Activated effector memory CD4-positive, alpha-beta T cell treated with anti-CD3 and anti-CD28 coated beads, Interleukin-2, amount 50 U/mL, for 16 hours (primary cell): Measurements from ENCODE around the gene DMRTC1B.
"Not testable (repeated sequence)": the region's sequence is repeated elsewhere in the genome, so short reads cannot be mapped to it uniquely, and the experiment has no call there.

Experiments used
- DNase-seq: peaks from one replicate; pipeline ENCODE4 v3.0.0-alpha.2; 2020

The DMRTC1B gene

GRCh38 chrX:72776653-72777466 is at the start of gene DMRTC1B:
Gene DMRTC1B (plus strand): TSS chrX:72776890. CDS start chrX:72845136, 68,246 bp downstream.
- not testable (repeated sequence) for DNase-seq

- DNase-seq, result no peak
These were observed 48.8 kb upstream of the DMRTC1B start for GRCh38 chrX:72727846-72728245.

- DNase-seq, result not testable (repeated sequence)
These were observed 43.1 kb upstream of the DMRTC1B start for GRCh38 chrX:72733636-72734035.

- DNase-seq, result no peak
These were observed 41.1 kb upstream of the DMRTC1B start for GRCh38 chrX:72735561-72735960.

- DNase-seq, result not testable (repeated sequence)
These were observed 31.1 kb upstream of the DMRTC1B start for GRCh38 chrX:72745546-72745945.

GRCh38 chrX:72748545-72748944 is 28.1 kb upstream of the DMRTC1B start:
- DNase-seq, result not testable (repeated sequence)

- DNase-seq, result not testable (repeated sequence)
These were observed 16.2 kb upstream of the DMRTC1B start for GRCh38 chrX:72760454-72760853.

- DNase-seq, result not testable (repeated sequence)
These were observed 739 bp downstream of the DMRTC1B start for GRCh38 chrX:72777467-72777790.

GRCh38 chrX:72778146-72778545 is 1.5 kb downstream of the DMRTC1B start:
- not testable (repeated sequence) for DNase-seq

GRCh38 chrX:72782560-72782959 is 5.9 kb downstream of the DMRTC1B start, which contains the start of gene FAM236B:
Gene FAM236B (minus strand): TSS chrX:72782660. CDS start chrX:72782560, 100 bp downstream.
- DNase-seq, result not testable (repeated sequence)

GRCh38 chrX:72783365-72783936 is 6.8 kb downstream of the DMRTC1B start:
- DNase-seq, result not testable (repeated sequence)

- not testable (repeated sequence) for DNase-seq
These were observed 7.3 kb downstream of the DMRTC1B start for GRCh38 chrX:72783964-72784363.

GRCh38 chrX:72788142-72788541 is 11.5 kb downstream of the DMRTC1B start:
- DNase-seq, result not testable (repeated sequence)

GRCh38 chrX:72790390-72790789 is 13.7 kb downstream of the DMRTC1B start:
- DNase-seq, result not testable (repeated sequence)

- not testable (repeated sequence) for DNase-seq
These were observed 31.4 kb downstream of the DMRTC1B start, which contains the start of gene FAM236D for GRCh38 chrX:72808110-72808509. Gene FAM236D (minus strand): TSS chrX:72808210. CDS start chrX:72808110, 100 bp downstream.

- not testable (repeated sequence) for DNase-seq
These were observed 54.0 kb downstream of the DMRTC1B start for GRCh38 chrX:72830701-72831100.

GRCh38 chrX:72837532-72837931 is 60.8 kb downstream of the DMRTC1B start:
- DNase-seq, result not testable (repeated sequence)

- DNase-seq, result not testable (repeated sequence)
These were observed 106.2 kb downstream of the DMRTC1B start for GRCh38 chrX:72882898-72883297.

GRCh38 chrX:72889740-72890139 is 113.0 kb downstream of the DMRTC1B start:
- not testable (repeated sequence) for DNase-seq
